AG09319 (cell line): ENCODE results near the gene PIP4K2A.

Experiments
- DNase-seq: peaks from one replicate; pipeline ENCODE4 v3.0.0-alpha.2; 2010; ENCODE audit warnings: low read depth; ENCODE audit errors: extremely low read depth
- CTCF ChIP-seq: IDR thresholded peaks from 2 replicates; pipeline ENCODE4 v1.5.1; 2011; ENCODE audit warnings: low read depth, mild to moderate bottlenecking, inconsistent platforms, low read length, moderate library complexity

The PIP4K2A gene

DNA sequence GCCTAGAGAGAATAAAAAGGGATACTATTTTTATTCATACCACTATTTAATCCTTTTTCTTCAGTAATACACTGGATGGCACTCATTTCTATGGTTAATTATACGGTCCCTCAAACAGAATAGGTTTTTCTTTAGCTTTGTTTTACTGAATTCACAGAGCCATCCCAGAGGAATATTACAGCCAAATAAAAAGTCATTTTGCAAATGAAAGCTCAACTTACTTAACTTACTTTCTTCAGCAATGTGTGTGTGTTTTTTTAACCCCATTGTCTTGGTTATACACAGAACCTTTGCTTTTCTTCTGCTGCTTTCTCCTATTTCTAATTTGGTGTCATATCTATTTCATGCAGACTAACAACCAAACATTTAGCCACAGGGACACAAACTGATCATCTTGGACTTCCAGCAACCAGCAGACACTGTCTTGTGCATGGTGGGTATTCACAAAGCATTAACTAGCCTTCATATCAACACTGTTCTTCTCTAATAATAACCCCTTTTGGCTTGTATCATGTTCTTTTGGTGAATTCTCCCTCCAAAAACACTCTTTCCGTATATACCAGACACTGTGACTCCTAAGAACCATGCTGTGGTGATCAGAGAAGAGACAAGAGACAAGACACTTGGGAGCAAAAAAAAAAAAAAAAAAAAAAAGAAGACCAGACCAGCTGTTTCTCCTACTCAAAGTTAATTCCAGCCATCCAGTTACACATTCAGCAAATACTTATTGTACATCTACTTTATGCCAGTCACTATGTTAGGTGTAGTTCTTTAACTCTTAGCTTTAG, 40.4 kb downstream of the PIP4K2A start:
- TF ChIP-seq CTCF = no peak

DNA sequence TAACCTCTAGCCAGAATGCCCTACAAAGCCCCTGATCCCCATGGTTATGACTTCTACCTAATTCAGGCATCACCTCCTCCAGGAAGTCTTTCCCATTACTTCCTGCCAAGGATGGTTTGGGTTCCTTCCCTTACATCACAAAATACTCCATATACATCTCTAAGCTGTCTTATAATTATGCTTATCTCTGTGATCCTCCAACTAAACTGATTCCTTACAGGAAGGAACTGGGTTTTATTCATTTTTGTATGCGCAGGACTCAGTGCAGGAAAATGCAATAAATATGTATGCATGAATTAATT, 41.3 kb downstream of the PIP4K2A start:
- no peak for DNase-seq
- TF ChIP-seq CTCF = no peak

More for the DNA sequence above, 40.4 kb downstream of the PIP4K2A start:
- no peak for DNase-seq

GRCh38 chr10:22672319-22673090, 41.9 kb downstream of the PIP4K2A start:
- DNase-seq = no peak
- TF ChIP-seq CTCF = no peak

- no peak for DNase-seq
- no peak for TF ChIP-seq CTCF
Measured at GRCh38 chr10:22670788-22671187, 43.6 kb downstream of the PIP4K2A start.

DNA sequence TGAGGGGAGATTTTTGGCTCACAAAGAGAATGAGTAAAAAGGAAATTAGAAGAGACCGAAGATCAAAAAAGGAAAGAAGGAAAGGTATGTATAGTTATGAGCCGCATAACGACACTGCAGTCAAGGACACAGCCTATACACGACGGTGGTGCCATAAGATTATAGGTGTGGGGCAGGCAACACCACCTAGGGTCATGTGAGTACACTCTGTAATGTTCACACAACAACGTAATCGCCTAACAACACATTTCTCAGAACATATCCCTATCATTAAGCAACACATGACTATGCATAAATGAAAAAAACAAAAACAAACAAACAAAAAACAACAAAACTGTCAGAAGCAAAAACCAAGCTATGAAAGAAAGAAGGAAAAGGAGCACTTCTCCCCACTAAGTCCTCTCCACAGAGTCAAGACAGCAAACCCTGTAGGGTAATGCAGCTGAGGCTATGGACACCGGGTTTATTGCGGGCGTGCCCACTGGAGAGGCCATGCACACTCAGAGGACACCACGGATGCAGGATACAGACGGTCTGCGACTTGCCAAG, 45.1 kb downstream of the PIP4K2A start:
- no peak for DNase-seq
- TF ChIP-seq CTCF = no peak

DNA sequence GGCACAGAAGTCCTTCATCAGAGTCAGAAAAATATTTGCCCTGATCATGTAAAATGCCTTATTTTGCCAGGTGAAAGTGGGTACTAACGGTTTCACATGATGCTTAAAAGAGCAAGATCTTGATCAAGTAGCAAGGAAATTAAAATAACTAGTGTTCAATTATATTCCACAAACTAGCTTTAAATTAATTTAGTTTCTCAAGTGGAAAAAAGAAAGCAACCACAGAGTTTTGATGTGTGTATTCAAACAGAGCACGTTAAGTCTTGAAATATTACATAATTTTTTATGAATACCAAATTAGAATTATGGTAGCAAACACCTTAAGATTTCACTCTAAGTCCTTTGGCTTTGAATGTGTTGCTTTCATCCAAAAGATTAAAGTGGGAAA, 47.3 kb downstream of the PIP4K2A start:
- no peak for DNase-seq
- TF ChIP-seq CTCF = no peak
